Keratinocyte (primary cell): ENCODE measurements around the gene CCDC148. TPM values are rescaled to one million over a fixed set of nuclear protein-coding genes. Genes with fewer than 3 reads are reported as not detected.

ENCODE experiments used
- DNase-seq: peaks from one replicate; pipeline ENCODE4 v3.0.0-alpha.2; 2011; ENCODE audit warnings: low read depth, missing footprints, low spot score
- FAIRE-seq: peaks from 2 replicates; lab custom pipeline; 2011; peaks lifted over from hg19 to GRCh38; lab: Jason Lieb, UNC
- H2AFZ ChIP-seq: 2 replicates; pipeline ENCODE4 v1.6.0; 2012; ENCODE audit warnings: low read length, control low read depth, inconsistent platforms; ENCODE audit not compliant: control insufficient read depth
- H3K27ac ChIP-seq: 2 replicates; pipeline ENCODE4 v1.5.1; 2011; ENCODE audit warnings: low read length; ENCODE audit not compliant: control insufficient read depth, insufficient read depth
- H3K27me3 ChIP-seq: 3 replicates; pipeline ENCODE4 v1.6.0; 2011; ENCODE audit warnings: low read length; ENCODE audit not compliant: control insufficient read depth, insufficient read depth; ENCODE audit errors: extremely low read depth
- H3K36me3 ChIP-seq, 2 experiments: 2 replicates in 1 of 2; 3 replicates in 1 of 2; pipeline ENCODE4 v1.5.1; 2011; ENCODE audit warnings: low read length in 2 of 2, mild to moderate bottlenecking in 1 of 2; ENCODE audit not compliant: control insufficient read depth in 2 of 2, insufficient read depth in 2 of 2; ENCODE audit errors: extremely low read depth in 1 of 2
- H3K4me1 ChIP-seq: 3 replicates; pipeline ENCODE4 v1.5.1; 2011; ENCODE audit warnings: low read length; ENCODE audit not compliant: control insufficient read depth, insufficient read depth; ENCODE audit errors: extremely low read depth
- H3K4me2 ChIP-seq: 3 replicates; pipeline ENCODE4 v1.6.0; 2011; ENCODE audit warnings: low read depth, low read length; ENCODE audit not compliant: control insufficient read depth, insufficient read depth; ENCODE audit errors: extremely low read depth
- H3K4me3 ChIP-seq, 3 experiments: fragments of 200-600 bp in 1 of 3; sonication (generic) in 1 of 3; 2 replicates in 2 of 3; 3 replicates in 1 of 3; pipeline ENCODE4 v1.5.1; 2011 to 2016; ENCODE audit warnings: low read length in 3 of 3, mild to moderate bottlenecking in 3 of 3, control low read depth in 2 of 3, inconsistent platforms in 1 of 3, low read depth in 1 of 3, mixed read lengths in 1 of 3, mixed run types in 1 of 3, moderate library complexity in 1 of 3; ENCODE audit not compliant: control insufficient read depth in 2 of 3, insufficient read depth in 2 of 3; ENCODE audit errors: extremely low read depth in 1 of 3
- H3K79me2 ChIP-seq: 2 replicates; pipeline ENCODE4 v1.6.0; 2012; ENCODE audit warnings: low read length; ENCODE audit not compliant: control insufficient read depth, insufficient read depth
- H3K9ac ChIP-seq: 3 replicates; pipeline ENCODE4 v1.6.0; 2011; ENCODE audit warnings: low read length; ENCODE audit not compliant: control insufficient read depth, insufficient read depth; ENCODE audit errors: extremely low read depth
- H3K9me1 ChIP-seq: 3 replicates; pipeline ENCODE4 v1.6.0; 2011; ENCODE audit warnings: low read length; ENCODE audit not compliant: control insufficient read depth, insufficient read depth; ENCODE audit errors: extremely low read depth
- H3K9me3 ChIP-seq: 2 replicates; pipeline ENCODE4 v1.5.1; 2012; ENCODE audit warnings: low read depth, low read length; ENCODE audit not compliant: control insufficient read depth
- H4K20me1 ChIP-seq: 3 replicates; pipeline ENCODE4 v1.6.0; 2011; ENCODE audit warnings: low read length; ENCODE audit not compliant: control insufficient read depth, insufficient read depth; ENCODE audit errors: extremely low read depth
- EZH2 ChIP-seq: IDR thresholded peaks from one replicate; pipeline ENCODE4 v1.6.1; 2012; ENCODE audit warnings: inconsistent platforms, mild to moderate bottlenecking, low read length, moderate library complexity
- dilution Hi-C: fragments of 300-500 bp; cut with MboI; formaldehyde crosslinking; loops from one replicate; pipeline ENCODE4 v1.7.0; 2020; ENCODE audit warnings: low sequenced_read_pairs; ENCODE audit not compliant: extremely low pct_ligation_motif_present
- polyA plus RNA-seq, 5 experiments: library from polyadenylated mRNA; depleted of rRNA in 3 of 5; stranded (reverse) in 3 of 5; stranded (forward) in 1 of 5; unstranded in 1 of 5; fragments of >200 nt; gene quantifications; 1 replicate in 1 of 5; 2 replicates in 3 of 5; 3 replicates in 1 of 5; pipeline versions ENCODE4 v1.2.1 to v1.2.3, GENCODE V29; 2011 to 2012; ENCODE audit warnings: missing spikeins in 2 of 5, low read depth in 1 of 5, low replicate concordance in 1 of 5
- TF ChIP-seq, protein P1 (sequence below), 3 experiments: IDR thresholded peaks in 1 of 3; conservative IDR thresholded peaks in 1 of 3; optimal IDR thresholded peaks in 1 of 3; 2 replicates in 2 of 3; 3 replicates in 1 of 3; pipeline versions ENCODE3 to v1.5.1; 2011; ENCODE audit warnings: low read length in 3 of 3, mild to moderate bottlenecking in 3 of 3, moderate library complexity in 2 of 3, control low read depth in 1 of 3, inconsistent platforms in 1 of 3; ENCODE audit not compliant: insufficient read depth in 2 of 3; ENCODE audit errors: extremely low read depth in 1 of 3

The CCDC148 gene
- polyA plus RNA-seq, 1 donor (not counting 4 experiments of a cell fraction or from before 2014, with no cell fraction given): 0.39 TPM

- Histone ChIP-seq H3K27ac (no peak overlapping the region), H4K20me1 (no peaks in the 10 kb centered on the region), H3K79me2 (no peaks in the 10 kb centered on the region), H3K4me3 (no peak overlapping the region), H3K9me1 (no peaks in the 10 kb centered on the region), H3K9me3 (no peaks in the 10 kb centered on the region), H3K4me2 (no peak overlapping the region), H3K27me3 (no peaks in the 10 kb centered on the region), H3K36me3 (no peaks in the 10 kb centered on the region), H3K9ac (no peak overlapping the region), H2AFZ (no peak overlapping the region), H3K4me1 (no peaks in the 10 kb centered on the region)
- TF ChIP-seq, protein P1, sequence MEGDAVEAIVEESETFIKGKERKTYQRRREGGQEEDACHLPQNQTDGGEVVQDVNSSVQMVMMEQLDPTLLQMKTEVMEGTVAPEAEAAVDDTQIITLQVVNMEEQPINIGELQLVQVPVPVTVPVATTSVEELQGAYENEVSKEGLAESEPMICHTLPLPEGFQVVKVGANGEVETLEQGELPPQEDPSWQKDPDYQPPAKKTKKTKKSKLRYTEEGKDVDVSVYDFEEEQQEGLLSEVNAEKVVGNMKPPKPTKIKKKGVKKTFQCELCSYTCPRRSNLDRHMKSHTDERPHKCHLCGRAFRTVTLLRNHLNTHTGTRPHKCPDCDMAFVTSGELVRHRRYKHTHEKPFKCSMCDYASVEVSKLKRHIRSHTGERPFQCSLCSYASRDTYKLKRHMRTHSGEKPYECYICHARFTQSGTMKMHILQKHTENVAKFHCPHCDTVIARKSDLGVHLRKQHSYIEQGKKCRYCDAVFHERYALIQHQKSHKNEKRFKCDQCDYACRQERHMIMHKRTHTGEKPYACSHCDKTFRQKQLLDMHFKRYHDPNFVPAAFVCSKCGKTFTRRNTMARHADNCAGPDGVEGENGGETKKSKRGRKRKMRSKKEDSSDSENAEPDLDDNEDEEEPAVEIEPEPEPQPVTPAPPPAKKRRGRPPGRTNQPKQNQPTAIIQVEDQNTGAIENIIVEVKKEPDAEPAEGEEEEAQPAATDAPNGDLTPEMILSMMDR (optimal IDR thresholded peaks at IDR 0.05 in 1 of 3, IDR thresholded peaks at IDR 0.05 in 1 of 3, conservative IDR thresholded peaks at IDR 0.05 in 1 of 3; ENCODE audit: extremely low read depth in 1 of 3, insufficient read depth in 2 of 3, low read length in 3 of 3): no peak
- TF ChIP-seq EZH2: no peak
- dilution Hi-C loops: no loop called here
- DNase-seq: no peak
- no peak for FAIRE-seq
These were observed 141.6 kb downstream of the CCDC148 start for GRCh38 chr2:158315000-158315399.

DNA sequence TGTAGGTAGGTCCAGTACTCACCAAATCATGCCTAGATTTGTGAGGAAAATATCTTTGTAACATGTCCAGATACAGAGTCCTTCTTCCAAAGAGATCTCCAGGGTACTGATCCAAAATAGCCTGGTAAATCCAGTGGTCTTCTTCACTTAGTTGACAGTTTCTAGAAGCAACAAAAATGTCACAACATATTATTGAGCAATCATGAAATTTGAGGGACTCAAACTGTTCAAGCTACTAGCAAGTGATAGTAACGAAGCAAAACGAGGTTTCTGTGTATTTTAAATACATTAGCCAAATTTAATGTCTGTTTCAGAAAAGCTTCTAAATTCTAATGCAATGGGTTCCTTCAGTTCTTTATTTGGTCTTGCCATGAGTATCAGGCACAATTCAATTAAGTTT, 142.8 kb downstream of the CCDC148 start:
- no peaks in the 10 kb centered on the region for H4K20me1 ChIP-seq
- H3K9me1 ChIP-seq: no peaks in the 10 kb centered on the region
- H3K27ac ChIP-seq: no peak overlapping the region
- no peaks in the 10 kb centered on the region for H3K9me3 ChIP-seq
- no peaks in the 10 kb centered on the region for H3K79me2 ChIP-seq
- DNase-seq (no peak), FAIRE-seq (no peak)
- H3K4me1 ChIP-seq: no peaks in the 10 kb centered on the region
- dilution Hi-C loops: no loop called here
- H2AFZ ChIP-seq: no peak overlapping the region
- H3K36me3 ChIP-seq: no peaks in the 10 kb centered on the region
- H3K9ac ChIP-seq: no peak overlapping the region
- H3K4me2 ChIP-seq: no peak overlapping the region
- no peaks in the 10 kb centered on the region for H3K27me3 ChIP-seq
- TF ChIP-seq, protein P1 (optimal IDR thresholded peaks at IDR 0.05 in 1 of 3, IDR thresholded peaks at IDR 0.05 in 1 of 3, conservative IDR thresholded peaks at IDR 0.05 in 1 of 3; ENCODE audit: extremely low read depth in 1 of 3, insufficient read depth in 2 of 3, low read length in 3 of 3): no peak
- no peak for TF ChIP-seq EZH2
- H3K4me3 ChIP-seq: no peak overlapping the region
